ENCODE data around the gene FAM107B. TPM values are rescaled to one million over a fixed set of nuclear protein-coding genes. Genes with fewer than 3 reads are reported as not detected.

Gene FAM107B
- total and polyA plus RNA-seq, 11 donors = 1.9 to 27.6 (median 4.9) TPM

GRCh38 chr10:14707481-14707880 is 67.2 kb downstream of the FAM107B start:
- Histone ChIP-seq H3K27ac (no peak overlapping the region), H3K36me3 (no peaks in the 10 kb centered on the region), H3K4me1 (peaks cover 0 to 4% (median 0%) of the 10 kb centered on the region in 12 donors), H3K9me3 (no peaks in the 10 kb centered on the region), H3K27me3 (no peaks in the 10 kb centered on the region), H3K4me3 (no peak overlapping the region)
- no peak for DNase-seq
- 70 to 75% (median 75%) methylated on average over 4 of the region's 4 CpGs for WGBS, 4 donors
- TF ChIP-seq POLR2A (IDR thresholded peaks at IDR 0.05) (no peak), CTCF (IDR thresholded peaks at IDR 0.05) (no peak)
- no peak for ATAC-seq
- intact Hi-C loops (cut with DNase I) = no loop called here

- TF ChIP-seq CTCF (IDR thresholded peaks at IDR 0.05) (no peak), POLR2A (IDR thresholded peaks at IDR 0.05) (no peak)
- no peak for DNase-seq
- H3K4me3 ChIP-seq = no peak overlapping the region
- 54 to 67% (median 60%) methylated on average over 5 of the region's 5 CpGs for WGBS, 4 donors
- no peaks in the 10 kb centered on the region for H3K27me3 ChIP-seq
- H3K9me3 ChIP-seq = no peaks in the 10 kb centered on the region
- H3K36me3 ChIP-seq = no peaks in the 10 kb centered on the region
- peaks cover 0 to 5% (median 0%) of the 10 kb centered on the region in 12 donors for H3K4me1 ChIP-seq
- intact Hi-C loops (cut with DNase I) = no loop called here
- no peak overlapping the region for H3K27ac ChIP-seq
- ATAC-seq = no peak
Observed at GRCh38 chr10:14705548-14706230, 69.0 kb downstream of the FAM107B start.

GRCh38 chr10:14703631-14704001 is 71.1 kb downstream of the FAM107B start:
- no peaks in the 10 kb centered on the region for H3K9me3 ChIP-seq
- intact Hi-C loops (cut with DNase I) = no loop called here
- H3K4me3 ChIP-seq = no peak overlapping the region
- TF ChIP-seq POLR2A (IDR thresholded peaks at IDR 0.05) (no peak), CTCF (IDR thresholded peaks at IDR 0.05) (no peak)
- no peak for DNase-seq
- ATAC-seq = peak in 3 of 4 donors; percentile 27 to 71 (median 56)
- peaks cover 0 to 5% (median 0%) of the 10 kb centered on the region in 12 donors for H3K4me1 ChIP-seq
- no peaks in the 10 kb centered on the region for H3K36me3 ChIP-seq
- no peak overlapping the region for H3K27ac ChIP-seq
- H3K27me3 ChIP-seq = no peaks in the 10 kb centered on the region
- WGBS, 4 donors = 66 to 75% (median 70%) methylated on average over 3 of the region's 3 CpGs

GRCh38 chr10:14701466-14701865 is 73.2 kb downstream of the FAM107B start:
- ATAC-seq (no peak), DNase-seq (no peak)
- intact Hi-C loops (cut with DNase I) = no loop called here
- Histone ChIP-seq H3K4me1 (peaks cover 0 to 16% (median 0%) of the 10 kb centered on the region in 12 donors), H3K9me3 (no peaks in the 10 kb centered on the region), H3K27ac (no peak overlapping the region), H3K36me3 (no peaks in the 10 kb centered on the region), H3K27me3 (no peaks in the 10 kb centered on the region), H3K4me3 (no peak overlapping the region)
- 88 to 94% (median 93%) methylated on average over 7 of the region's 7 CpGs for WGBS, 4 donors
- no peak for TF ChIP-seq POLR2A (IDR thresholded peaks at IDR 0.05)
- TF ChIP-seq CTCF (IDR thresholded peaks at IDR 0.05) = no peak

All from heart left ventricle (tissue), 16 donors.